ENCODE data around the gene DIO1. TPM values are rescaled to one million over a fixed set of nuclear protein-coding genes. Genes with fewer than 3 reads are reported as not detected.

The DIO1 gene
- polyA plus RNA-seq, 1 donor from 2014 or later = not detected

DNA sequence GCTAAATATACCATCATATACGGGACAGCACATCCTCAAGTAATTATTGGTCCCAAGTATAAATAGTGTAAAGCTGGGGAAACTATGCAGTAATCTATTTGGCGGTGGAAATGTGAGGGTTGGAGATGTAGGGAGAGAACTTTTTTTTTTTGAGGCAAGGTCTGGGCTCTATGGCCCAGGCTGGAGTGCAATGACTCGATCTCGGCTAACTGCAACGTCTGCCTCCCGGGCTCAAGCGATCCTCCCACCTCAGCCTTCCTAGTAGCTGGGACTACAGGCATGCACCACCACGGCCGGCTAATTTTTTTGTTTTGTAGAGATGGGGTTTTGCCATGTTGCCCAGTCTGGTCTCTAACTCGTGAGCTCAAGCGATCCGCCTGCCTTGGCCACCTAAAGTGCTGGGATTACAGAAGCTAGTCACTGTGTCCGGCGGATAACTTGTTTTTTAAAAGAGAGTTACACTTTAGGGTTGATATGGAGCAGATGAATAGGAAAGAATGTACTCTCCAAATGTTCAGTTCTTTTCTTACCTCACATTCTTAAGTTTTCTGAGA, 49.6 kb downstream of the DIO1 start:
- H4K20me1 ChIP-seq (ENCODE audit: insufficient read depth) = no peaks in the 10 kb centered on the region
- no peak overlapping the region for H3K9ac ChIP-seq (ENCODE audit: low read length)
- no peak for TF ChIP-seq RAD21 (conservative IDR thresholded peaks at IDR 0.05)
- no peak for TF ChIP-seq POLR2AphosphoS5 (IDR thresholded peaks at IDR 0.05)
- TF ChIP-seq EP300 (conservative IDR thresholded peaks at IDR 0.05; ENCODE audit: poor library complexity, severe bottlenecking) = no peak
- TF ChIP-seq TAF1 (IDR thresholded peaks at IDR 0.05; ENCODE audit: low read depth) = no peak
- no peak for TF ChIP-seq EZH2 (IDR thresholded peaks at IDR 0.05; ENCODE audit: borderline replicate concordance, insufficient read depth, low read length, poor library complexity, severe bottlenecking)
- TF ChIP-seq MXI1 (conservative IDR thresholded peaks at IDR 0.05; ENCODE audit: poor library complexity, severe bottlenecking) = no peak
- no peak for TF ChIP-seq SMC3 (conservative IDR thresholded peaks at IDR 0.05; ENCODE audit: poor library complexity)
- TF ChIP-seq, protein P1, sequence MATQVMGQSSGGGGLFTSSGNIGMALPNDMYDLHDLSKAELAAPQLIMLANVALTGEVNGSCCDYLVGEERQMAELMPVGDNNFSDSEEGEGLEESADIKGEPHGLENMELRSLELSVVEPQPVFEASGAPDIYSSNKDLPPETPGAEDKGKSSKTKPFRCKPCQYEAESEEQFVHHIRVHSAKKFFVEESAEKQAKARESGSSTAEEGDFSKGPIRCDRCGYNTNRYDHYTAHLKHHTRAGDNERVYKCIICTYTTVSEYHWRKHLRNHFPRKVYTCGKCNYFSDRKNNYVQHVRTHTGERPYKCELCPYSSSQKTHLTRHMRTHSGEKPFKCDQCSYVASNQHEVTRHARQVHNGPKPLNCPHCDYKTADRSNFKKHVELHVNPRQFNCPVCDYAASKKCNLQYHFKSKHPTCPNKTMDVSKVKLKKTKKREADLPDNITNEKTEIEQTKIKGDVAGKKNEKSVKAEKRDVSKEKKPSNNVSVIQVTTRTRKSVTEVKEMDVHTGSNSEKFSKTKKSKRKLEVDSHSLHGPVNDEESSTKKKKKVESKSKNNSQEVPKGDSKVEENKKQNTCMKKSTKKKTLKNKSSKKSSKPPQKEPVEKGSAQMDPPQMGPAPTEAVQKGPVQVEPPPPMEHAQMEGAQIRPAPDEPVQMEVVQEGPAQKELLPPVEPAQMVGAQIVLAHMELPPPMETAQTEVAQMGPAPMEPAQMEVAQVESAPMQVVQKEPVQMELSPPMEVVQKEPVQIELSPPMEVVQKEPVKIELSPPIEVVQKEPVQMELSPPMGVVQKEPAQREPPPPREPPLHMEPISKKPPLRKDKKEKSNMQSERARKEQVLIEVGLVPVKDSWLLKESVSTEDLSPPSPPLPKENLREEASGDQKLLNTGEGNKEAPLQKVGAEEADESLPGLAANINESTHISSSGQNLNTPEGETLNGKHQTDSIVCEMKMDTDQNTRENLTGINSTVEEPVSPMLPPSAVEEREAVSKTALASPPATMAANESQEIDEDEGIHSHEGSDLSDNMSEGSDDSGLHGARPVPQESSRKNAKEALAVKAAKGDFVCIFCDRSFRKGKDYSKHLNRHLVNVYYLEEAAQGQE (IDR thresholded peaks at IDR 0.05; ENCODE audit: borderline replicate concordance) = no peak
- TF ChIP-seq, protein P2, sequence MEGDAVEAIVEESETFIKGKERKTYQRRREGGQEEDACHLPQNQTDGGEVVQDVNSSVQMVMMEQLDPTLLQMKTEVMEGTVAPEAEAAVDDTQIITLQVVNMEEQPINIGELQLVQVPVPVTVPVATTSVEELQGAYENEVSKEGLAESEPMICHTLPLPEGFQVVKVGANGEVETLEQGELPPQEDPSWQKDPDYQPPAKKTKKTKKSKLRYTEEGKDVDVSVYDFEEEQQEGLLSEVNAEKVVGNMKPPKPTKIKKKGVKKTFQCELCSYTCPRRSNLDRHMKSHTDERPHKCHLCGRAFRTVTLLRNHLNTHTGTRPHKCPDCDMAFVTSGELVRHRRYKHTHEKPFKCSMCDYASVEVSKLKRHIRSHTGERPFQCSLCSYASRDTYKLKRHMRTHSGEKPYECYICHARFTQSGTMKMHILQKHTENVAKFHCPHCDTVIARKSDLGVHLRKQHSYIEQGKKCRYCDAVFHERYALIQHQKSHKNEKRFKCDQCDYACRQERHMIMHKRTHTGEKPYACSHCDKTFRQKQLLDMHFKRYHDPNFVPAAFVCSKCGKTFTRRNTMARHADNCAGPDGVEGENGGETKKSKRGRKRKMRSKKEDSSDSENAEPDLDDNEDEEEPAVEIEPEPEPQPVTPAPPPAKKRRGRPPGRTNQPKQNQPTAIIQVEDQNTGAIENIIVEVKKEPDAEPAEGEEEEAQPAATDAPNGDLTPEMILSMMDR (IDR thresholded peaks at IDR 0.05; ENCODE audit: poor library complexity, severe bottlenecking) = no peak
- no peak overlapping the region for H3K4me2 ChIP-seq (ENCODE audit: low read length)
- no peaks in the 10 kb centered on the region for H3K9me2 ChIP-seq (ENCODE audit: insufficient read depth, low read length)
- H3K27me3 ChIP-seq (ENCODE audit: insufficient read depth, low read depth, low read length) = no peaks in the 10 kb centered on the region
- H3K27ac ChIP-seq (ENCODE audit: low read length) = no peak overlapping the region
- peaks cover 16% of the 10 kb centered on the region for H3K79me2 ChIP-seq (replicated peaks; ENCODE audit: insufficient read depth, low read length)
- no peaks in the 10 kb centered on the region for H3F3A ChIP-seq (ENCODE audit: insufficient read depth, low read length, poor library complexity, severe bottlenecking)
- no peaks in the 10 kb centered on the region for H3K9me3 ChIP-seq (ENCODE audit: low read length)
- H2AFZ ChIP-seq (ENCODE audit: low read depth, low read length) = no peak overlapping the region
- H3K4me3 ChIP-seq (ENCODE audit: low read length) = no peak overlapping the region
- H3K36me3 ChIP-seq (ENCODE audit: insufficient read depth, low read length) = no peaks in the 10 kb centered on the region

DNA sequence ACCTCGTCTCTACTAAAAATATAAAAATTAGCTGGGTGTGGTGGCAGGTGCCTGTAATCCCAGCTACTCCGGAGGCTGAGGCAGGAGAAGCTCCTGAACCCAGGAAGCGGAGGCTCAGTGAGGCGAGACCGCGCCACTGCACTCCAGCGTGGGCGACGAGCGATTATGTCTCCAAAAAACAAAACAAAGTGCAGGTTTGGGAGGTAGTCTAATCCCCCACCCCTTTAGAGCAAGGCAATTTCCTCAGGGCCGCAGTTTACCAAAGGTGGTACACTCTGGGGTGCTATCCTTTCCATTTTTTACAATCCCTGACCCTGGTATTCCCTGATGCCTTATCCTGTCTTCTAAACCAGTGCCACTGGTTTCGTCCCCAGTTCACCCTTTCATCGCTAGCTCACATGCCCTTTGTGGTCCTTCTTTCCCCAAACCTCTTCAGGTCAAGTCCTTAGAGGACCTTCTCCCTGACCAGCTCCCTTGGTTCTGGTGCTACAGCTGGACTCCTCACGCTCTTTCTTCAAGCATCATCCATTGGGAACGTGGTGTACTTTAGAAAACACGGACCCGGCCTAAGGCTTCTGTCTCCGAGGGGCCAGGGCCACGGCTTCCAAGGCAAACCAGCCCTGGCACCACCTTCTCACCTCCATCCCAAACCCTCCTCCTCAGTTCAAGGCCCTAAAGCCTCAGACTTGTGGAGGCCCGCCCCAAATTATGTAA, 50.6 kb downstream of the DIO1 start:
- H3K4me3 ChIP-seq (ENCODE audit: low read length) = peak overlapping the region; percentile 93
- peak overlapping the region; percentile 14 for H3K27ac ChIP-seq (ENCODE audit: low read length)
- H3K9me3 ChIP-seq (ENCODE audit: low read length) = no peaks in the 10 kb centered on the region
- TF ChIP-seq EZH2 (IDR thresholded peaks at IDR 0.05; ENCODE audit: borderline replicate concordance, insufficient read depth, low read length, poor library complexity, severe bottlenecking) (no peak), TAF1 (IDR thresholded peaks at IDR 0.05; ENCODE audit: low read depth) (peak; percentile 55)
- peaks cover 16% of the 10 kb centered on the region for H3K79me2 ChIP-seq (replicated peaks; ENCODE audit: insufficient read depth, low read length)
- no peaks in the 10 kb centered on the region for H3K27me3 ChIP-seq (ENCODE audit: insufficient read depth, low read depth, low read length)
- H3F3A ChIP-seq (ENCODE audit: insufficient read depth, low read length, poor library complexity, severe bottlenecking) = no peaks in the 10 kb centered on the region
- H2AFZ ChIP-seq (ENCODE audit: low read depth, low read length) = peak overlapping the region; percentile 84
- peak overlapping the region; percentile 73 for H3K9ac ChIP-seq (ENCODE audit: low read length)
- H3K9me2 ChIP-seq (ENCODE audit: insufficient read depth, low read length) = no peaks in the 10 kb centered on the region
- peak overlapping the region; percentile 34 for H3K4me2 ChIP-seq (ENCODE audit: low read length)
- no peaks in the 10 kb centered on the region for H4K20me1 ChIP-seq (ENCODE audit: insufficient read depth)
- H3K36me3 ChIP-seq (ENCODE audit: insufficient read depth, low read length) = no peaks in the 10 kb centered on the region
